H9 (cell line): Measurements from ENCODE around the gene PNMA8C. TPM values are rescaled to one million over a fixed set of nuclear protein-coding genes. Genes with fewer than 3 reads are reported as not detected.
A peak's percentile ranks its signal among the peaks of the same experiment; 100 is the strongest.

ENCODE experiments used
- DNase-seq: peaks from one replicate; pipeline ENCODE4 v3.0.0-alpha.2; 2017
- H2AFZ ChIP-seq: one replicate; pipeline ENCODE4 v1.6.1; 2013; ENCODE audit warnings: mild to moderate bottlenecking, low read length, control low read depth, moderate library complexity
- H2AK5ac ChIP-seq: 2 replicates; pipeline ENCODE4 v1.6.1; 2013; ENCODE audit warnings: low read length, control low read depth, mixed read lengths; ENCODE audit not compliant: insufficient read length
- H2BK120ac ChIP-seq: one replicate; pipeline ENCODE4 v1.6.1; 2013; ENCODE audit warnings: low read depth, mild to moderate bottlenecking, low read length, control low read depth, inconsistent platforms; ENCODE audit not compliant: poor library complexity, severe bottlenecking
- H2BK12ac ChIP-seq: 2 replicates; pipeline ENCODE4 v1.6.1; 2013; ENCODE audit warnings: low read length, control low read depth, mixed read lengths, low read depth; ENCODE audit not compliant: insufficient read length
- H2BK15ac ChIP-seq: 2 replicates; pipeline ENCODE4 v1.6.1; 2013; ENCODE audit warnings: low read depth, low read length, control low read depth
- H2BK20ac ChIP-seq: one replicate; pipeline ENCODE4 v1.6.1; 2013; ENCODE audit warnings: low read depth, mild to moderate bottlenecking, low read length, control low read depth, inconsistent platforms; ENCODE audit not compliant: poor library complexity, severe bottlenecking
- H2BK5ac ChIP-seq: 2 replicates; pipeline ENCODE4 v1.6.1; 2013; ENCODE audit warnings: low read length, control low read depth, mixed read lengths; ENCODE audit not compliant: insufficient read length
- H3K14ac ChIP-seq: 2 replicates; pipeline ENCODE4 v1.6.1; 2013; ENCODE audit warnings: low read length, control low read depth; ENCODE audit not compliant: insufficient read depth
- H3K18ac ChIP-seq: 2 replicates; pipeline ENCODE4 v1.6.1; 2013; ENCODE audit warnings: low read depth, mild to moderate bottlenecking, mixed read lengths, low read length, control low read depth; ENCODE audit not compliant: insufficient read length
- H3K23ac ChIP-seq: 2 replicates; pipeline ENCODE4 v1.6.1; 2013; ENCODE audit warnings: low read length, control low read depth, mixed read lengths, low read depth; ENCODE audit not compliant: insufficient read length
- H3K23me2 ChIP-seq: 2 replicates; pipeline ENCODE4 v1.6.1; 2013; ENCODE audit warnings: low read depth, mild to moderate bottlenecking, mixed read lengths, low read length, control low read depth; ENCODE audit not compliant: insufficient read length, poor library complexity, severe bottlenecking
- H3K27ac ChIP-seq: 2 replicates; pipeline ENCODE4 v1.5.1; 2013; ENCODE audit warnings: low read length, control low read depth, mixed read lengths, low read depth; ENCODE audit not compliant: insufficient read length
- H3K27me3 ChIP-seq: 2 replicates; pipeline ENCODE4 v1.6.1; 2013; ENCODE audit warnings: low read length, control low read depth, inconsistent platforms; ENCODE audit not compliant: insufficient read depth
- H3K4ac ChIP-seq: 2 replicates; pipeline ENCODE4 v1.6.1; 2013; ENCODE audit warnings: low read depth, mild to moderate bottlenecking, control low read depth, inconsistent platforms, low read length, moderate library complexity
- H3K4me1 ChIP-seq: 2 replicates; pipeline ENCODE4 v1.6.1; 2013; ENCODE audit warnings: low read length, control low read depth, inconsistent platforms; ENCODE audit not compliant: insufficient read depth
- H3K4me2 ChIP-seq: 2 replicates; pipeline ENCODE4 v1.6.1; 2013; ENCODE audit warnings: low read length, control low read depth, mixed read lengths; ENCODE audit not compliant: insufficient read length, insufficient read depth
- H3K56ac ChIP-seq: 2 replicates; pipeline ENCODE4 v1.6.1; 2013; ENCODE audit warnings: low read depth, mild to moderate bottlenecking, mixed read lengths, low read length, control low read depth; ENCODE audit not compliant: insufficient read length
- H3K79me1 ChIP-seq: 2 replicates; pipeline ENCODE4 v1.6.1; 2013; ENCODE audit warnings: low read depth, mild to moderate bottlenecking, moderate library complexity, low read length, control low read depth, inconsistent platforms; ENCODE audit not compliant: insufficient read depth, poor library complexity, severe bottlenecking
- H3K79me2 ChIP-seq: 2 replicates; pipeline ENCODE4 v1.6.1; 2013; ENCODE audit warnings: low read length, control low read depth, inconsistent platforms; ENCODE audit not compliant: insufficient read depth
- H3K9ac ChIP-seq: 2 replicates; pipeline ENCODE4 v1.6.1; 2013; ENCODE audit warnings: low read length, control low read depth, mixed read lengths; ENCODE audit not compliant: insufficient read length; ENCODE audit errors: extremely low read depth
- H3K9me3 ChIP-seq: one replicate; pipeline ENCODE4 v1.6.1; 2013; ENCODE audit warnings: low read depth, low read length, inconsistent platforms; ENCODE audit not compliant: control insufficient read depth
- H3T11ph ChIP-seq: one replicate; pipeline ENCODE4 v1.6.1; 2013; ENCODE audit warnings: mild to moderate bottlenecking, low read length, control low read depth, inconsistent platforms
- H4K20me1 ChIP-seq: one replicate; pipeline ENCODE4 v1.6.1; 2013; ENCODE audit not compliant: control insufficient read depth, insufficient read length, insufficient read depth
- H4K5ac ChIP-seq: 2 replicates; pipeline ENCODE4 v1.6.1; 2013; ENCODE audit warnings: low read depth, mild to moderate bottlenecking, mixed read lengths, low read length, control low read depth; ENCODE audit not compliant: insufficient read length
- H4K8ac ChIP-seq: replicated peaks from 2 replicates; pipeline ENCODE4 v1.6.1; 2013; ENCODE audit warnings: low read length, control low read depth, mixed read lengths, low read depth; ENCODE audit not compliant: insufficient read length
- H4K91ac ChIP-seq: 2 replicates; pipeline ENCODE4 v1.6.1; 2013; ENCODE audit warnings: low read depth, mild to moderate bottlenecking, moderate library complexity, mixed read lengths, low read length, control low read depth; ENCODE audit not compliant: insufficient read length
- H3K27ac Mint-ChIP-seq, 3 experiments: 2 replicates in 2 of 3; 3 replicates in 1 of 3; pipeline ENCODE4 v1.8.0; 2020 to 2021; ENCODE audit warnings: mixed read lengths in 3 of 3, mild to moderate bottlenecking in 1 of 3, moderate library complexity in 1 of 3
- H3K27me3 Mint-ChIP-seq: 2 replicates; pipeline ENCODE4 v1.8.0; 2021; ENCODE audit warnings: low read depth, mild to moderate bottlenecking, moderate library complexity, mixed read lengths
- H3K36me3 Mint-ChIP-seq, 3 experiments: 2 replicates in 2 of 3; 3 replicates in 1 of 3; pipeline ENCODE4 v1.8.0; 2020 to 2021; ENCODE audit warnings: low read depth in 3 of 3, mixed read lengths in 3 of 3; ENCODE audit not compliant: insufficient read depth in 1 of 3
- H3K4me1 Mint-ChIP-seq, 2 experiments: 2 replicates each; pipeline ENCODE4 v1.8.0; 2020; ENCODE audit warnings: mixed read lengths in 2 of 2
- H3K4me3 Mint-ChIP-seq, 2 experiments: 2 replicates in 1 of 2; 3 replicates in 1 of 2; pipeline ENCODE4 v1.8.0; 2020 to 2021; ENCODE audit warnings: mild to moderate bottlenecking in 2 of 2, mixed read lengths in 2 of 2, moderate library complexity in 1 of 2
- H3K9me3 Mint-ChIP-seq, 2 experiments: 2 replicates in 1 of 2; 3 replicates in 1 of 2; pipeline ENCODE4 v1.8.0; 2020; ENCODE audit warnings: mild to moderate bottlenecking in 2 of 2, mixed read lengths in 2 of 2, moderate library complexity in 1 of 2
- CTCF ChIP-seq: fragments of 200-600 bp; sonication (generic); conservative IDR thresholded peaks from 3 replicates; pipeline ENCODE4 v1.8.0; 2021; ENCODE audit warnings: antibody characterized with exemption, mild to moderate bottlenecking
- WGBS: extraction: QIAGEN DNeasy Blood & Tissue Kit; methylation state at CpG from one replicate; pipeline ENCODE4 v1.1.7; 2013; ENCODE audit warnings: missing lambda C conversion rate, low lambda C conversion rate, mixed read lengths; ENCODE audit not compliant: insufficient read length; ENCODE audit errors: extremely low coverage; 5-methylcytosine and 5-hydroxymethylcytosine counted together
- total RNA-seq: library from RNA; stranded (reverse); gene quantifications from 2 replicates; pipeline ENCODE4 v1.2.1, GENCODE V29; 2021

The PNMA8C gene
- total RNA-seq, 1 experiment from 2014 or later = 1.8 TPM

- WGBS = no CpG with 5 or more reads among the region's 10 CpGs
Observed at GRCh38 chr19:46470376-46470775, 41.6 kb upstream of the PNMA8C start.

More at GRCh38 chr19:46470376-46470775, 41.6 kb upstream of the PNMA8C start:
- H2AK5ac ChIP-seq = no peak overlapping the region
- no peak overlapping the region for H2AFZ ChIP-seq
- H2BK5ac ChIP-seq = no peak overlapping the region
- DNase-seq = no peak
- no peaks in the 10 kb centered on the region for H3K9me3 ChIP-seq
- no peak for TF ChIP-seq CTCF
- peaks cover 5% of the 10 kb centered on the region for H3K79me1 ChIP-seq
- H3K9ac ChIP-seq = no peak overlapping the region
- H4K20me1 ChIP-seq = no peaks in the 10 kb centered on the region
- Mint-ChIP-seq H3K36me3 (peaks cover 26 to 46% (median 45%) of the 10 kb centered on the region in 3 experiments), H3K9me3 (no peaks in the 10 kb centered on the region), H3K4me3 (peak overlapping the region; percentile 72 to 80), H3K4me1 (peaks cover 3 to 13% of the 10 kb centered on the region in 2 experiments; a peak in 3 of 4 replicates), H3K27ac (no peak overlapping the region), H3K27me3 (peaks cover 12% of the 10 kb centered on the region)
- peak overlapping the region; percentile 60 for H3K4me2 ChIP-seq
- no peak overlapping the region for H3K14ac ChIP-seq
- no peak overlapping the region for H4K8ac ChIP-seq
- H2BK12ac ChIP-seq = no peak overlapping the region
- H4K91ac ChIP-seq = no peak overlapping the region
- peaks cover 6% of the 10 kb centered on the region for H3K23me2 ChIP-seq
- H3K27me3 ChIP-seq = no peaks in the 10 kb centered on the region
- H3T11ph ChIP-seq = no peak overlapping the region
- H3K4me1 ChIP-seq = no peaks in the 10 kb centered on the region
- no peak overlapping the region for H3K4ac ChIP-seq
- H3K18ac ChIP-seq = no peak overlapping the region
- H3K79me2 ChIP-seq = no peaks in the 10 kb centered on the region
- no peak overlapping the region for H3K56ac ChIP-seq
- no peak overlapping the region for H2BK15ac ChIP-seq
- H4K5ac ChIP-seq = no peak overlapping the region
- no peak overlapping the region for H3K27ac ChIP-seq
- H3K23ac ChIP-seq = no peak overlapping the region
- no peak overlapping the region for H2BK120ac ChIP-seq
- H2BK20ac ChIP-seq = no peak overlapping the region
